Prostate gland (tissue), 2 donors: ENCODE measurements around the gene PTPRD. TPM values are rescaled to one million over a fixed set of nuclear protein-coding genes. Genes with fewer than 3 reads are reported as not detected.

Experiments
- DNase-seq: peaks from one replicate; pipeline ENCODE4 v3.0.0-alpha.2; 2019; ENCODE audit warnings: low spot score
- H3K27ac ChIP-seq, 2 donors: fragments of 200-600 bp; sonication (generic); 2 replicates each; pipeline ENCODE4 v1.5.1; 2017 to 2019
- H3K27me3 ChIP-seq: fragments of 200-600 bp; sonication (generic); replicated peaks from 2 replicates; pipeline ENCODE4 v1.5.1; 2019; ENCODE audit not compliant: insufficient read depth
- H3K36me3 ChIP-seq, 2 donors: fragments of 200-600 bp; sonication (generic); 1 replicate in 1 of 2; 2 replicates in 1 of 2; pipeline versions ENCODE4 v1.5.1 to v1.8.1; 2017 to 2019
- H3K4me1 ChIP-seq: fragments of 200-600 bp; sonication (generic); replicated peaks from 2 replicates; pipeline ENCODE4 v1.5.1; 2019
- H3K4me3 ChIP-seq, 2 donors: fragments of 200-600 bp; sonication (generic); 2 replicates each; pipeline ENCODE4 v1.5.1; 2017 to 2019
- H3K9me3 ChIP-seq: fragments of 200-600 bp; sonication (generic); 2 replicates; pipeline ENCODE4 v1.5.1; 2017
- POLR2A ChIP-seq: fragments of 450-650 bp; IDR thresholded peaks from one replicate; pipeline ENCODE4 v1.6.1; 2016; ENCODE audit warnings: antibody characterized with exemption, mild to moderate bottlenecking
- POLR2AphosphoS5 ChIP-seq: sonication (generic); formaldehyde crosslinking; IDR thresholded peaks from one replicate; pipeline ENCODE4 v1.6.1; 2017; ENCODE audit warnings: antibody characterized with exemption
- WGBS: methylation state at CpG from one replicate; pipeline ENCODE4 v1.1.5; 2018; 5-methylcytosine and 5-hydroxymethylcytosine counted together
- intact Hi-C: fragments of 100-400 bp; cut with DNase I; formaldehyde crosslinking; loops from one replicate; pipeline ENCODE4 v1.14.2; 2022
- total RNA-seq, 2 donors: library from RNA; depleted of rRNA; stranded (reverse); fragments of >200 nt; gene quantifications; one replicate each; pipeline ENCODE4 v1.1.0, GENCODE V29; 2016
- TF ChIP-seq, protein P1 (sequence below), 4 experiments: fragments of 200-600 bp in 2 of 4; fragments of 450-650 bp in 2 of 4; sonication (generic) in 2 of 4; IDR thresholded peaks; 1 replicate in 3 of 4; 2 replicates in 1 of 4; pipeline ENCODE4 v1.5.1; 2016 to 2019; ENCODE audit warnings: antibody characterized with exemption in 4 of 4, mild to moderate bottlenecking in 2 of 4, moderate library complexity in 2 of 4

The PTPRD gene
- total RNA-seq, 2 donors from 2014 or later, result 5.8 to 23.1 TPM

DNA sequence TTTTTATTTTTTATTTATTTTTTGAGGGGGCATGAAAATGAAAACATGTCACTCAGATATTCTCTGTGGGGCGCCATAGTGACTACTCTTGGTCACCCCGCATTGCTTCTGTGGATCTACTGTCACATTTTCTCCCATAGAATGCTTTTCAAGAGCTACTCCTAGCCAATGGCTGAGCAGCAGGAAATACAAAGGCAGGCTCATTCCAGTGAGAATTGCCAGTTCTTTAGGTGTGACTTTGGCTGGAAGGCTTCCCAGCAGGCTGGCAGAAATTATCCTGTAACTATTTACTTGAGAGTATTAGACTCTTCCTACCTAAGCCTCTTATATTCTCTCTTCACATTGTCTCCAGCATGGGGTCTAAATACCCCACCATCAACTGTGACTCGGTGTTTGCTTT, 21.0 kb upstream of the PTPRD start:
- Histone ChIP-seq H3K9me3 (no peaks in the 10 kb centered on the region), H3K4me3 (no peak overlapping the region), H3K4me1 (no peaks in the 10 kb centered on the region), H3K27ac (no peak overlapping the region), H3K36me3 (no peaks in the 10 kb centered on the region), H3K27me3 (no peaks in the 10 kb centered on the region)
- TF ChIP-seq POLR2A (no peak), POLR2AphosphoS5 (no peak)
- TF ChIP-seq, protein P1, sequence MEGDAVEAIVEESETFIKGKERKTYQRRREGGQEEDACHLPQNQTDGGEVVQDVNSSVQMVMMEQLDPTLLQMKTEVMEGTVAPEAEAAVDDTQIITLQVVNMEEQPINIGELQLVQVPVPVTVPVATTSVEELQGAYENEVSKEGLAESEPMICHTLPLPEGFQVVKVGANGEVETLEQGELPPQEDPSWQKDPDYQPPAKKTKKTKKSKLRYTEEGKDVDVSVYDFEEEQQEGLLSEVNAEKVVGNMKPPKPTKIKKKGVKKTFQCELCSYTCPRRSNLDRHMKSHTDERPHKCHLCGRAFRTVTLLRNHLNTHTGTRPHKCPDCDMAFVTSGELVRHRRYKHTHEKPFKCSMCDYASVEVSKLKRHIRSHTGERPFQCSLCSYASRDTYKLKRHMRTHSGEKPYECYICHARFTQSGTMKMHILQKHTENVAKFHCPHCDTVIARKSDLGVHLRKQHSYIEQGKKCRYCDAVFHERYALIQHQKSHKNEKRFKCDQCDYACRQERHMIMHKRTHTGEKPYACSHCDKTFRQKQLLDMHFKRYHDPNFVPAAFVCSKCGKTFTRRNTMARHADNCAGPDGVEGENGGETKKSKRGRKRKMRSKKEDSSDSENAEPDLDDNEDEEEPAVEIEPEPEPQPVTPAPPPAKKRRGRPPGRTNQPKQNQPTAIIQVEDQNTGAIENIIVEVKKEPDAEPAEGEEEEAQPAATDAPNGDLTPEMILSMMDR (IDR thresholded peaks at IDR 0.05), result no peak
- DNase-seq, result no peak
- intact Hi-C loops, result no loop called here
- WGBS, result 87% methylated on average over 3 of the region's 3 CpGs

DNA sequence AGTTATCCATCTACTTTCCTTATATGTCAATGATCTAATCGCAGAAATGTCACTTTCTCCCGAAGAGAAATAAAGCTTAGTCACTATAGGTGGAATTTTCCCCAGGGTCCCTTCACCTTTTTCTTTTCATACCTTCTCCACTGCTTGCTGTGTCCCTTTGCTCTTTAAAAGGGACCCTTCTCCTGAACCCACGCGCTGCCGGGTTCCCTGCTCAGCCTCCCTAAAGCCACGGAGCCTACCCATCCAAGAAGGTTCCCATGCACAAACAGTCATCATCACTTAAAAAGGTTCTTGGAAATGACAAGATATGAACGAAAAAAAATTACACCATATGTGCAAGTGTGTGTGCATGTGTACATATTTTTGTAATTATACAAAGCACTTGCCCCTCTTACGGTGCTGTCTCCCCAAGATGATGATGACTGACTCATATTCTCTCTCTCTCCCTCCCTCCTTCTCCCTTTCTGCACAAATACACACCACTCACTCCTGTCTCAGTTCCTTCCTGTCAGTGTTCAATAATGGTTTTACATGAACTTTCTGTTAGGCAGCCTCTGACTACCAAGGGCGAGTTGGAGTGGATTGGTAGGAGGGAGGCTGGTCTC, 1.5 kb upstream of the PTPRD start:
- Histone ChIP-seq H3K4me1 (no peaks in the 10 kb centered on the region), H3K27ac (no peak overlapping the region), H3K4me3 (no peak overlapping the region), H3K36me3 (no peaks in the 10 kb centered on the region), H3K9me3 (no peaks in the 10 kb centered on the region), H3K27me3 (peaks cover 5% of the 10 kb centered on the region)
- intact Hi-C loops, result no loop called here
- no peak for DNase-seq
- 44% methylated on average over 9 of the region's 9 CpGs for WGBS
- TF ChIP-seq POLR2AphosphoS5 (no peak), POLR2A (no peak)
- TF ChIP-seq, protein P1 (IDR thresholded peaks at IDR 0.05), result no peak

DNA sequence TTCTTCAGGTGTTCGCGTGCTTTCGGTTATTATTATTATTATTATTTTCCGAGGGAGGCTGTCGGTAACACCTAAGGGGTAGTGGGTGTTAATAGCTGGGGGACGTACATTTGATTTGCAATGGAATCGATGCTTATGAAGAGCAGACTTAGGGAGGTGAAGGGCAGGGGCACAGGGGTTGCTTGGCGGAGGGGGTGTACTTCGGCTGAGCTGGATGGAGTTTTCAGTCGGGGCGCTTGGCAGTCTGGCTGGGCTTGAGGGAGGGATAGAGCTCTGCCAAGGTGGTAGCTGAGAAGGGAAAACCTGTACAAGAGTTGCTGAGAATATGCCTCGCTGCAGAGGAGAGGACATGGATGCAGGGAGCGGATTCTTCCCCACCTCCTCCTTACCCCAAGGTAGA, 617 bp upstream of the PTPRD start:
- Histone ChIP-seq H3K27me3 (peaks cover 5% of the 10 kb centered on the region), H3K36me3 (no peaks in the 10 kb centered on the region), H3K4me1 (no peaks in the 10 kb centered on the region), H3K4me3 (peak overlapping the region; percentile 24 to 39), H3K9me3 (no peaks in the 10 kb centered on the region), H3K27ac (no peak overlapping the region)
- no peak for DNase-seq
- 3% methylated on average over 13 of the region's 13 CpGs for WGBS
- TF ChIP-seq POLR2A (no peak), POLR2AphosphoS5 (no peak)
- TF ChIP-seq, protein P1 (IDR thresholded peaks at IDR 0.05), result no peak
- intact Hi-C loops, result no loop called here

DNA sequence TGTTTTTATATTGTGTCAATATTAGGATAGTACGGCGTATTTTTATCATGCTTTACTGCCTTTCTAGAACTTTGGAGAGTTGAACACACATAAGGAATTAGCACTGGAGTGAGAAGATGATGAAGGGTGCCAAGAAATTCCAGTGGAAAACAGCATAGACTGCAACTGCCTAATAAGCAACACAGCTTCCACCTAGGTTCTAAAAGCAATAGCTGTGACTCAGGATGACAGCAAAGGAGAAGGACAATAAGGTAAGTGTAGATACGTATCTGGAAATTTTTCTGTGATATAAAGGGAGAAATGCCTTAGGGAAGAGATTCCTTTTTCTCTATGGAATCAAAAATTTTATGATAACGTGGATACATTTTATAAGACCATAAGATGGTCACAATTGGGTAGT, 7.4 kb downstream of the PTPRD start:
- Histone ChIP-seq H3K9me3 (no peaks in the 10 kb centered on the region), H3K27ac (no peak overlapping the region), H3K4me1 (no peaks in the 10 kb centered on the region), H3K27me3 (no peaks in the 10 kb centered on the region), H3K4me3 (no peak overlapping the region), H3K36me3 (no peaks in the 10 kb centered on the region)
- DNase-seq, result no peak
- TF ChIP-seq POLR2AphosphoS5 (no peak), POLR2A (no peak)
- TF ChIP-seq, protein P1 (IDR thresholded peaks at IDR 0.05), result no peak
- WGBS, result 47% methylated on average over 4 of the region's 4 CpGs
- intact Hi-C loops, result no loop called here

DNA sequence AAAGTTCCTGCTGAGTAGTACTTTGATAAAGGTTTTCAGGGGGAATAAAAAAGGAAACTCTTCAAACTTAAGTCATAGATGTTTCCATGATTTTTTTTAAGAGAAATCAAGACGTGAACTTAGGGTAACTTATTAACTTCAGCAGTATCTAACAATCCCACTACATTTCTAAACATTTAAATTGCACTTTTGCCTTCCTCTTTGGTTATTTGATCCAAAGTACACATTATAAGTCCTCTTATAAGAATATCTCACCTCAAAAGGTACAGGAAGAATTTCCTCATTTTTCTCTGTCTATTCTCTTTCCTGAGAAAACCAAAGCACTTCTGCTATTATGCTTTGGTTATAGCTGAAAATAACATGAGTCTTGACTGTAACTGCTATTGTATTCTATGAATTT, 7.9 kb downstream of the PTPRD start:
- Histone ChIP-seq H3K27me3 (no peaks in the 10 kb centered on the region), H3K27ac (no peak overlapping the region), H3K9me3 (no peaks in the 10 kb centered on the region), H3K4me1 (no peaks in the 10 kb centered on the region), H3K4me3 (no peak overlapping the region), H3K36me3 (no peaks in the 10 kb centered on the region)
- 13% methylated on average over 1 of the region's 1 CpG for WGBS
- intact Hi-C loops, result no loop called here
- DNase-seq, result no peak
- TF ChIP-seq, protein P1 (IDR thresholded peaks at IDR 0.05), result no peak
- no peak for TF ChIP-seq POLR2AphosphoS5
- no peak for TF ChIP-seq POLR2A
